AG04450 (cell line): ENCODE results near the gene CEBPB. TPM values are rescaled to one million over a fixed set of nuclear protein-coding genes. Genes with fewer than 3 reads are reported as not detected.

ENCODE experiments used
- CTCF ChIA-PET: fragments of 300-600, 350-600 bp; formaldehyde crosslinking; extraction: SDS; loops from one replicate; lab custom pipeline; 2022; ENCODE audit warnings: antibody characterized with exemption, inconsistent platforms; lab: Charles Lee
- POLR2A ChIA-PET: fragments of 350-600 bp; formaldehyde crosslinking; extraction: SDS; loops from one replicate; lab custom pipeline; 2021; ENCODE audit warnings: antibody characterized with exemption, inconsistent platforms; lab: Yijun Ruan, JAX
- DNase-seq: peaks from one replicate; pipeline ENCODE4 v3.0.0-alpha.2; 2011; ENCODE audit warnings: low read depth, low spot score
- H3K27ac ChIP-seq: one replicate; pipeline ENCODE4 v1.5.1; 2012; ENCODE audit warnings: low read depth, low read length, control low read depth
- H3K27me3 ChIP-seq: one replicate; pipeline ENCODE4 v1.6.0; 2012; ENCODE audit warnings: low read length; ENCODE audit not compliant: control insufficient read depth, insufficient read depth
- H3K4me3 ChIP-seq: 2 replicates; pipeline ENCODE4 v1.5.1; 2011; ENCODE audit warnings: mild to moderate bottlenecking, low read depth, low read length, control low read depth
- H3K9me3 ChIP-seq: 2 replicates; pipeline ENCODE4 v1.5.1; 2012; ENCODE audit warnings: low read length; ENCODE audit not compliant: control insufficient read depth, insufficient read depth
- CTCF ChIP-seq: IDR thresholded peaks from 2 replicates; pipeline ENCODE4 v1.5.1; 2011; ENCODE audit warnings: low read depth, low read length, control low read depth, inconsistent platforms
- polyA plus RNA-seq: library from polyadenylated mRNA; depleted of rRNA; stranded (reverse); fragments of >200 nt; gene quantifications from 2 replicates; pipeline ENCODE4 v1.2.3, GENCODE V29; 2011

Gene CEBPB
- polyA plus RNA-seq, 1 experiment = 19.1 TPM

GRCh38 chr20:50230184-50230583, 39.6 kb downstream of the CEBPB start:
- no peak for DNase-seq
- H3K27ac ChIP-seq = no peak overlapping the region
- no peaks in the 10 kb centered on the region for H3K27me3 ChIP-seq
- CTCF ChIA-PET = interaction anchor here (0.6 kb wide), 1 partner anchor 13 kb away, joined by 3 read pairs; no protein-coding TSS in a partner anchor
- no peak for TF ChIP-seq CTCF
- POLR2A ChIA-PET = no interaction called here
- H3K4me3 ChIP-seq = no peak overlapping the region
- no peaks in the 10 kb centered on the region for H3K9me3 ChIP-seq

GRCh38 chr20:50230871-50231560, 40.4 kb downstream of the CEBPB start:
- ChIA-PET POLR2A (no interaction called here), CTCF (interaction anchor here (0.6 kb wide), 2 partner anchors 12 to 13 kb away, joined by 3 to 4 read pairs; no protein-coding TSS in a partner anchor)
- Histone ChIP-seq H3K27ac (no peak overlapping the region), H3K4me3 (no peak overlapping the region), H3K27me3 (no peaks in the 10 kb centered on the region), H3K9me3 (no peaks in the 10 kb centered on the region)
- TF ChIP-seq CTCF = no peak
- DNase-seq = no peak

GRCh38 chr20:50231854-50232253, 41.2 kb downstream of the CEBPB start:
- DNase-seq = no peak
- ChIA-PET POLR2A (no interaction called here), CTCF (no interaction called here)
- no peak overlapping the region for H3K27ac ChIP-seq
- no peaks in the 10 kb centered on the region for H3K27me3 ChIP-seq
- no peak for TF ChIP-seq CTCF
- H3K4me3 ChIP-seq = no peak overlapping the region
- H3K9me3 ChIP-seq = no peaks in the 10 kb centered on the region

- no peak for DNase-seq
- ChIA-PET CTCF (interaction anchor here (0.7 kb wide), 1 partner anchor 599 kb away, joined by 3 read pairs; no protein-coding TSS in a partner anchor), POLR2A (interaction anchor here (0.5 to 0.7 kb wide), 2 partner anchors 12 to 326 kb away, joined by 3 to 14 read pairs; no protein-coding TSS in a partner anchor)
- Histone ChIP-seq H3K4me3 (no peak overlapping the region), H3K27me3 (no peaks in the 10 kb centered on the region), H3K27ac (no peak overlapping the region), H3K9me3 (no peaks in the 10 kb centered on the region)
- TF ChIP-seq CTCF = no peak
These were observed 42.2 kb downstream of the CEBPB start for GRCh38 chr20:50232651-50233324.
